Heart left ventricle (tissue), 16 donors: ENCODE measurements around the gene OR8B12. TPM values are rescaled to one million over a fixed set of nuclear protein-coding genes. Genes with fewer than 3 reads are reported as not detected.

ENCODE experiments used
- ATAC-seq, 4 donors: fragments of 200-7000 bp; cut with Tn5 transposase; one replicate each; pipeline ENCODE4 v1.9.1; 2020 to 2022; ENCODE audit warnings: moderate library complexity in 4 of 4, mild to moderate bottlenecking in 3 of 4, moderate number of reproducible peaks in 1 of 4
- DNase-seq, 5 donors: peaks; one replicate each; pipeline ENCODE4 v3.0.0-alpha.2; 2020
- H3K27ac ChIP-seq, 12 donors: fragments of 200-600 bp; sonication (generic) in 4 of 12; one replicate each; pipeline versions ENCODE4 v1.5.0 to v1.8.0; 2016 to 2022; ENCODE audit warnings: mild to moderate bottlenecking in 2 of 12
- H3K27me3 ChIP-seq, 9 donors: fragments of 200-600 bp; sonication (generic) in 2 of 9; one replicate each; pipeline versions ENCODE4 v1.5.1 to v1.8.0; 2016 to 2022; ENCODE audit warnings: mild to moderate bottlenecking in 3 of 9
- H3K36me3 ChIP-seq, 9 donors: fragments of 200-600 bp; sonication (generic) in 2 of 9; one replicate each; pipeline versions ENCODE4 v1.5.0 to v1.8.0; 2018 to 2022; ENCODE audit warnings: mild to moderate bottlenecking in 2 of 9
- H3K4me1 ChIP-seq, 12 donors: fragments of 200-600 bp; sonication (generic) in 4 of 12; one replicate each; pipeline versions ENCODE4 v1.5.0 to v1.8.0; 2016 to 2022; ENCODE audit warnings: mild to moderate bottlenecking in 3 of 12
- H3K4me3 ChIP-seq, 12 donors: fragments of 200-600 bp; sonication (generic) in 4 of 12; one replicate each; pipeline versions ENCODE4 v1.5.0 to v1.8.0; 2017 to 2022; ENCODE audit warnings: mild to moderate bottlenecking in 9 of 12, moderate library complexity in 4 of 12
- H3K9me3 ChIP-seq, 12 donors: fragments of 200-600 bp; sonication (generic) in 4 of 12; one replicate each; pipeline versions ENCODE4 v1.5.0 to v1.8.0; 2016 to 2022; ENCODE audit warnings: mild to moderate bottlenecking in 1 of 12
- CTCF ChIP-seq, 12 donors: fragments of 200-600 bp; sonication (generic) in 4 of 12; IDR thresholded peaks; one replicate each; pipeline versions ENCODE4 v1.5.0 to v1.8.0; 2018 to 2022; ENCODE audit warnings: antibody characterized with exemption in 12 of 12, mild to moderate bottlenecking in 5 of 12
- POLR2A ChIP-seq, 2 donors: fragments of 450-650 bp; IDR thresholded peaks; one replicate each; pipeline ENCODE4 v1.6.1; 2017; ENCODE audit warnings: antibody characterized with exemption in 2 of 2, mild to moderate bottlenecking in 2 of 2, moderate library complexity in 2 of 2
- WGBS, 4 donors: extraction: QIAGEN DNeasy Blood & Tissue Kit in 2 of 4; methylation state at CpG; one replicate each; pipeline versions ENCODE4 v1.1.5 to v1.1.7; 2013 to 2018; 5-methylcytosine and 5-hydroxymethylcytosine counted together
- intact Hi-C, 10 donors: fragments of 100-400 bp; cut with DNase I; formaldehyde crosslinking; loops; one replicate each; pipeline versions ENCODE4 v1.11.1 to v1.14.2; 2022
- polyA plus RNA-seq, 2 donors: library from polyadenylated mRNA; stranded (reverse); fragments of 200-250 nt; gene quantifications; one replicate each; pipeline ENCODE4 v1.2.3, GENCODE V29; 2013
- total RNA-seq, 9 donors: library from RNA; depleted of rRNA in 2 of 9; stranded (reverse); fragments of >200 nt in 2 of 9; fragmentation: NEBNext Ultra II Directional in 3 of 9; extraction: Animal tissue kit (Norgen Biotek cat#: 25700) in 3 of 9; gene quantifications; one replicate each; pipeline versions ENCODE4 v1.1.0 to v1.2.4, GENCODE V29; 2016 to 2023
- donor health status: ischemic (EF 13 %, LVEDD 7.1; RV severe dilation, severe dysfunction).
- donor health status: healthy with polysubstance abuse.
- donor health status: DM: no; HTN: yes; CAD: no.
- donor health status: DM: no; HTN: no; CAD: no.
- donor health status: ischemic (EF 25% LVEDD 6.9; RV normal size, moderate dysfunction).
- donor health status: ischemic (EF 25% LVEDD 5.7; RV mildly dilated, moderate dysfunction).
- donor health status: healthy.
- donor health status: DM: yes; HTN: yes; CAD: no.
- donor health status: ischemic (EF 35%, LVEDD 5.7; RV mildly dilated, moderate dysfunction).
- donor health status: nonischemic (EF 11% LVEDD 7.7; RV severe dilation, severe dysfunction).
- donor health status: DM: yes; HTN: yes; CAD: no.
- donor health status: PGD.
- donor health status: ischemic (EF 29% LVEDD 5.4; RV normal size, mild dysfunction).
- donor health status: nonischemic (EF 23%, LVEDD 6.1; RV moderate dilation, normal function).

The OR8B12 gene
- total and polyA plus RNA-seq, 11 donors = not detected

- no peak for DNase-seq
- TF ChIP-seq CTCF (IDR thresholded peaks at IDR 0.05) = no peak
- TF ChIP-seq POLR2A (IDR thresholded peaks at IDR 0.05) = no peak
- ATAC-seq = no peak
- intact Hi-C loops = no loop called here
- no peak overlapping the region for H3K4me3 ChIP-seq
- peaks cover 0 to 4% (median 0%) of the 10 kb centered on the region in 12 donors for H3K9me3 ChIP-seq
- H3K4me1 ChIP-seq = no peaks in the 10 kb centered on the region
- H3K36me3 ChIP-seq = no peaks in the 10 kb centered on the region
- 62 to 70% (median 67%) methylated on average over 2 of the region's 2 CpGs for WGBS, 4 donors
- H3K27ac ChIP-seq = no peak overlapping the region
- no peaks in the 10 kb centered on the region for H3K27me3 ChIP-seq
Observed at GRCh38 chr11:124556828-124557227, 13.4 kb upstream of the OR8B12 start.

- Histone ChIP-seq H3K4me3 (no peak overlapping the region), H3K27ac (no peak overlapping the region), H3K9me3 (peaks cover 0 to 4% (median 0%) of the 10 kb centered on the region in 12 donors), H3K36me3 (no peaks in the 10 kb centered on the region), H3K27me3 (peaks cover 0 to 3% (median 0%) of the 10 kb centered on the region in 9 donors), H3K4me1 (no peaks in the 10 kb centered on the region)
- 82 to 89% (median 85%) methylated on average over 4 of the region's 4 CpGs for WGBS, 4 donors
- ATAC-seq = no peak
- TF ChIP-seq CTCF (IDR thresholded peaks at IDR 0.05) (no peak), POLR2A (IDR thresholded peaks at IDR 0.05) (no peak)
- DNase-seq = no peak
- intact Hi-C loops = no loop called here
Observed at GRCh38 chr11:124551987-124552386, 8.5 kb upstream of the OR8B12 start.

- TF ChIP-seq POLR2A (IDR thresholded peaks at IDR 0.05) (no peak), CTCF (IDR thresholded peaks at IDR 0.05) (no peak)
- Histone ChIP-seq H3K9me3 (peaks cover 0 to 4% (median 0%) of the 10 kb centered on the region in 12 donors), H3K36me3 (no peaks in the 10 kb centered on the region), H3K4me1 (no peaks in the 10 kb centered on the region), H3K4me3 (no peak overlapping the region), H3K27me3 (peaks cover 0 to 3% (median 0%) of the 10 kb centered on the region in 9 donors), H3K27ac (no peak overlapping the region)
- intact Hi-C loops = no loop called here
- 82 to 86% (median 84%) methylated on average over 6 of the region's 6 CpGs for WGBS, 4 donors
- DNase-seq (no peak), ATAC-seq (no peak)
Observed at GRCh38 chr11:124551189-124551588, 7.7 kb upstream of the OR8B12 start.

- Histone ChIP-seq H3K4me3 (no peak overlapping the region), H3K27me3 (peaks cover 0 to 3% (median 0%) of the 10 kb centered on the region in 9 donors), H3K4me1 (peaks cover 0 to 2% (median 0%) of the 10 kb centered on the region in 12 donors), H3K36me3 (no peaks in the 10 kb centered on the region), H3K27ac (no peak overlapping the region), H3K9me3 (no peaks in the 10 kb centered on the region)
- intact Hi-C loops = no loop called here
- no peak for DNase-seq
- ATAC-seq = no peak
- TF ChIP-seq CTCF (IDR thresholded peaks at IDR 0.05) (no peak), POLR2A (IDR thresholded peaks at IDR 0.05) (no peak)
- WGBS, 4 donors = 79 to 86% (median 84%) methylated on average over 6 of the region's 6 CpGs
Observed at GRCh38 chr11:124543145-124543544, 309 bp downstream of the OR8B12 start.
